Omental fat pad (tissue), 4 donors: ENCODE data around the gene RFWD3. TPM values are rescaled to one million over a fixed set of nuclear protein-coding genes. Genes with fewer than 3 reads are reported as not detected.
A peak's percentile ranks its signal among the peaks of the same experiment; 100 is the strongest.

Source experiments
- ATAC-seq: fragments of 150-250 bp; one replicate; pipeline ENCODE4 v1.9.1; 2016; ENCODE audit warnings: mild to moderate bottlenecking, moderate library complexity; ENCODE audit not compliant: low FRiP score
- DNase-seq: peaks from one replicate; pipeline ENCODE4 v3.0.0-alpha.2; 2019; ENCODE audit warnings: low spot score
- CTCF ChIP-seq, 3 donors: fragments of 450-650 bp; IDR thresholded peaks; one replicate each; pipeline ENCODE4 v1.5.1; 2016 to 2017; ENCODE audit warnings: antibody characterized with exemption in 3 of 3, mild to moderate bottlenecking in 3 of 3, moderate library complexity in 2 of 3
- total RNA-seq, 4 donors: library from RNA; depleted of rRNA; stranded (reverse); fragments of >200 nt; gene quantifications; one replicate each; pipeline ENCODE4 v1.1.0, GENCODE V29; 2016

RFWD3 gene
- total RNA-seq, 4 donors from 2014 or later = 8.9 to 23.5 (median 19.8) TPM

GRCh38 chr16:74709441-74709877 lies 42.8 kb upstream of the RFWD3 start:
- DNase-seq = peak; percentile 73
- peak; percentile 94 for ATAC-seq
- TF ChIP-seq CTCF (IDR thresholded peaks at IDR 0.05) = peak in 1 of 3 donors; percentile 59

- DNase-seq (no peak), ATAC-seq (peak; percentile 75)
- no peak for TF ChIP-seq CTCF (IDR thresholded peaks at IDR 0.05)
Observed at GRCh38 chr16:74700438-74701225, 34.0 kb upstream of the RFWD3 start, which contains the start of gene MLKL. TSS of gene MLKL (minus strand) at chr16:74700862. CDS start at chr16:74695757, 5,105 bp downstream.

- peak; percentile 40 for ATAC-seq
- no peak for DNase-seq
- TF ChIP-seq CTCF (IDR thresholded peaks at IDR 0.05) = no peak
Observed at GRCh38 chr16:74700116-74700437, 33.4 kb upstream of the RFWD3 start.

DNA sequence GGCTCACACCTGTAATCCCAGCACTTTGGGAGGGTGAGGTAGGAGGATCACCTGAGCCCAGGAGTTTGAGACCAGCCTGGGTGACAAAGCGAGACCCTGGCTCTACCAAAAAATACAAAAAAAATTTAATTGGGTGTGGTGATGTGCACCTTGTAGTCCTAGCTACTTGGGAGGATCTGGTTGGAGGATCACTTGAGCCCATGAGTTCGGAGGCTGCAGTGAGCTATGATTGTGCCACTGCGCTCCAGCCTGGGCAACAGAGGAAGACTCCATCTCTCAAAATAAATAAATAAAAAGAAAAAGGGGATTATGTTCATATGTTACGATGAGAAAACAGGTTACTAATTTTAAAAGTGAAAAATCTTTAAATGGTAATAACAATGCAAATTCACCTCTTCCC lies 33.0 kb upstream of the RFWD3 start:
- no peak for DNase-seq
- ATAC-seq = no peak
- no peak for TF ChIP-seq CTCF (IDR thresholded peaks at IDR 0.05)

DNA sequence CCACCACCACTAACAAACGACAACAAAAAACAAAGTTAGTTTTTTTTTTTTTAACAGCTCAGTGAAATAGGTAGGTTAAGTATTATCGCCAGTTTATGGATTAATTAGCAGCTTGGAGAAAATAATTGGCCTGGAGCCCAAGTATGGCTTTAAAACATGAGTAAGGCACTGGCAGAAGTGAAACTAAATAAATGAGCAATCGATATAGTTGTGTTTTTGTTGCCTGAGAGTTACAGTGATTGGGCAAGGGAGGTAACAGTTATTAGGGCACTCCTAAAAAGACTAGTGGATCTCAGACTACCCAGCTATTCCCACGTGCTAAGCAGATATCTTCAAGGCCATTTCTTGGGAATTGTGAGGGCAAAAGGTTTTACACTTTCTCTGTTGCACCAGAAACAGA lies 31.5 kb upstream of the RFWD3 start:
- ATAC-seq (no peak), DNase-seq (no peak)
- no peak for TF ChIP-seq CTCF (IDR thresholded peaks at IDR 0.05)

DNA sequence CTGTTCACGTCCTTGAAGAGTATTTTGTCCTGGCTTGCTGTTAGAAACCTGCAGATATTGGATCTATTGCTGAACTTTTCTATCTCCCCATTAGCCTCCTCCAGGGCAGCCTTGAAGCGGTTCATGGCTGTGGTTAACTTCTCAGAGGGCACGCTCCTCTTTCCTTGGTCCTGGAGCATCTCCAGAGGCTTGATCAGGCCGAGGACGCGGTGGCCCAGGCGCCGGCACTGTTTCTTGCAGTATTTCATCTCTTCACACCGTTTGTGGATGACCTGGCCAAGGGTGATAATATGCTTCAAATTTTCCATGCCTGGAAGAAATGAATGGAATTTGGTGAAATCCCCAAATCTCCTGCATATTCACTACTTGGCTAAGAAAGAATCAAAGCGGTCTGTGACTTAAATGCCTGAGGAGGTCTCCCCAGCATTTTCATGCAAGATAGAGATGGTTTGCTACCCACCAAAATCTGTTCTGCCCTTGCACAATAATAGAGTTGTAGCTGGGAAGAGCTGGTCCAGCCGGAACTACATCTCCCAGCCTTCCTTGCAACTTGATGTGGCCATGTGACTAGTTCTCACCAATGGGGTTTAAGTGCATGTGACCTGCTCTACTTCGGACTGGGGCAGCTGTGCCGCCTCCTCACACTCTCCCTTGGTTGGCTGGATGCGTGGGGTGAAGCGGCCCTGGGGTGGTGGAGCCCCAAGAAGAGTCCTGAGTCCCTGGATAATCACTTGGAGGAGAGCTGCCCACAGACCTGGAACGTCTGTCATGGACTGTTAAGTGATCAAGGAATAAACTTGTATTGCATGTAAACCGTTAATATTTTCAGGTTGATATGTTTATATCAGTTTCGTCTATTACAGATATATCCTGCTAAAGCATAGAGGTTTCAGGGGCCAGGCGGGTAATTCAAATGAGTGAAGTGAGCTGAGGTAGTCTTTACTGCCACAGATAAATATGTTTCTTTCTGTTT lies 29.1 kb upstream of the RFWD3 start:
- ATAC-seq (peak; percentile 93), DNase-seq (peak; percentile 82)
- TF ChIP-seq CTCF (IDR thresholded peaks at IDR 0.05) = no peak
